ENCODE data around the gene CACNA1C. TPM values are rescaled to one million over a fixed set of nuclear protein-coding genes. Genes with fewer than 3 reads are reported as not detected.

The CACNA1C gene
- total RNA-seq, 2 experiments from 2014 or later, result 0.69 to 1.4 TPM

- H2AFZ ChIP-seq (ENCODE audit: low read length), result no peak overlapping the region
- H3K4me3 ChIP-seq (ENCODE audit: low read depth, low read length, poor library complexity, severe bottlenecking), result no peak overlapping the region
- POLR2A ChIA-PET, result no interaction called here
- no peaks in the 10 kb centered on the region for H4K20me1 ChIP-seq (ENCODE audit: insufficient read depth, low read length)
- no TSS peak for BruUV-seq (replicated peaks)
- no peaks in the 10 kb centered on the region for H3K9me2 ChIP-seq (ENCODE audit: insufficient read depth, low read length)
- no peaks in the 10 kb centered on the region for H3K36me3 ChIP-seq (ENCODE audit: insufficient read depth, low read length)
- intact Hi-C loops (cut with micrococcal nuclease; ENCODE audit: unreplicated experiment), result no loop called here
- TF ChIP-seq EZH2phosphoT487 (IDR thresholded peaks at IDR 0.05; ENCODE audit: borderline replicate concordance, low read depth, low read length), result no peak
- TF ChIP-seq CTCF (conservative IDR thresholded peaks at IDR 0.05; ENCODE audit: low read length), result no peak
- DNase-seq (ENCODE audit: low spot score), result no peak
- CTCF ChIA-PET (ENCODE audit: unreplicated experiment), result no interaction called here
- no peaks in the 10 kb centered on the region for H3K79me2 ChIP-seq (ENCODE audit: insufficient read depth, low read depth, low read length)
- no peak overlapping the region for H3K4me2 ChIP-seq (ENCODE audit: low read length)
- no peaks in the 10 kb centered on the region for H3K9me3 ChIP-seq (ENCODE audit: low read length)
- H3K4me1 ChIP-seq (ENCODE audit: insufficient read depth, low read length, poor library complexity, severe bottlenecking), result peaks cover 3% of the 10 kb centered on the region
- no peak overlapping the region for H3K27ac ChIP-seq (ENCODE audit: low read depth, low read length, poor library complexity, severe bottlenecking)
Measured at GRCh38 chr12:2453761-2454090, 400.9 kb downstream of the CACNA1C start.

GRCh38 chr12:2454601-2455177 is 401.9 kb downstream of the CACNA1C start:
- CTCF ChIA-PET (ENCODE audit: unreplicated experiment), result interaction anchor here (0.6 kb wide), 1 partner anchor 46 kb away, joined by 3 read pairs; no protein-coding TSS in a partner anchor
- TF ChIP-seq EZH2phosphoT487 (IDR thresholded peaks at IDR 0.05; ENCODE audit: borderline replicate concordance, low read depth, low read length), result no peak
- TF ChIP-seq CTCF (conservative IDR thresholded peaks at IDR 0.05; ENCODE audit: low read length), result no peak
- Histone ChIP-seq H3K27ac (ENCODE audit: low read depth, low read length, poor library complexity, severe bottlenecking) (no peak overlapping the region), H3K9me2 (ENCODE audit: insufficient read depth, low read length) (no peaks in the 10 kb centered on the region), H2AFZ (ENCODE audit: low read length) (no peak overlapping the region), H3K79me2 (ENCODE audit: insufficient read depth, low read depth, low read length) (no peaks in the 10 kb centered on the region), H3K36me3 (ENCODE audit: insufficient read depth, low read length) (no peaks in the 10 kb centered on the region), H3K4me2 (ENCODE audit: low read length) (no peak overlapping the region), H3K9me3 (ENCODE audit: low read length) (no peaks in the 10 kb centered on the region), H3K4me1 (ENCODE audit: insufficient read depth, low read length, poor library complexity, severe bottlenecking) (peaks cover 3% of the 10 kb centered on the region), H4K20me1 (ENCODE audit: insufficient read depth, low read length) (no peaks in the 10 kb centered on the region), H3K4me3 (ENCODE audit: low read depth, low read length, poor library complexity, severe bottlenecking) (no peak overlapping the region)
- intact Hi-C loops (cut with micrococcal nuclease; ENCODE audit: unreplicated experiment), result no loop called here
- DNase-seq (ENCODE audit: low spot score), result no peak
- BruUV-seq (replicated peaks), result no TSS peak
- POLR2A ChIA-PET, result no interaction called here

GRCh38 chr12:2455410-2455809 is 402.6 kb downstream of the CACNA1C start:
- DNase-seq (ENCODE audit: low spot score), result no peak
- ChIA-PET CTCF (ENCODE audit: unreplicated experiment) (interaction anchor here (0.6 kb wide), 1 partner anchor 45 kb away, joined by 3 read pairs; no protein-coding TSS in a partner anchor), POLR2A (no interaction called here)
- H3K9me3 ChIP-seq (ENCODE audit: low read length), result no peaks in the 10 kb centered on the region
- intact Hi-C loops (cut with micrococcal nuclease; ENCODE audit: unreplicated experiment), result no loop called here
- no peak overlapping the region for H3K4me2 ChIP-seq (ENCODE audit: low read length)
- H2AFZ ChIP-seq (ENCODE audit: low read length), result no peak overlapping the region
- no peaks in the 10 kb centered on the region for H3K79me2 ChIP-seq (ENCODE audit: insufficient read depth, low read depth, low read length)
- H3K4me1 ChIP-seq (ENCODE audit: insufficient read depth, low read length, poor library complexity, severe bottlenecking), result peaks cover 3% of the 10 kb centered on the region
- TF ChIP-seq CTCF (conservative IDR thresholded peaks at IDR 0.05; ENCODE audit: low read length) (no peak), EZH2phosphoT487 (IDR thresholded peaks at IDR 0.05; ENCODE audit: borderline replicate concordance, low read depth, low read length) (no peak)
- H3K27ac ChIP-seq (ENCODE audit: low read depth, low read length, poor library complexity, severe bottlenecking), result no peak overlapping the region
- no peaks in the 10 kb centered on the region for H3K36me3 ChIP-seq (ENCODE audit: insufficient read depth, low read length)
- no TSS peak for BruUV-seq (replicated peaks)
- no peak overlapping the region for H3K4me3 ChIP-seq (ENCODE audit: low read depth, low read length, poor library complexity, severe bottlenecking)
- no peaks in the 10 kb centered on the region for H3K9me2 ChIP-seq (ENCODE audit: insufficient read depth, low read length)
- H4K20me1 ChIP-seq (ENCODE audit: insufficient read depth, low read length), result no peaks in the 10 kb centered on the region
